Measurements from ENCODE around the gene PRR35.

Gene PRR35

GRCh38 chr16:515939-516226 is 44.3 kb upstream of the PRR35 start:
- no peaks in the 10 kb centered on the region for H3K27me3 ChIP-seq (ENCODE audit: insufficient read depth, low read depth)

GRCh38 chr16:516301-516700 is 43.9 kb upstream of the PRR35 start:
- Histone ChIP-seq H3K27ac (no peak overlapping the region), H3K36me3 (ENCODE audit: insufficient read depth) (no peaks in the 10 kb centered on the region), H3K4me1 (ENCODE audit: low read depth, poor library complexity, severe bottlenecking) (no peaks in the 10 kb centered on the region), H2AFZ (ENCODE audit: low read depth) (no peak overlapping the region), H3K4me3 (IDR thresholded peaks at IDR 0.05; ENCODE audit: insufficient read depth, low read depth, low read length) (no peak overlapping the region), H3K27me3 (ENCODE audit: insufficient read depth, low read depth) (no peaks in the 10 kb centered on the region), H3K79me2 (ENCODE audit: insufficient read depth, low read depth) (no peaks in the 10 kb centered on the region), H3K9ac (no peak overlapping the region), H3K4me2 (no peak overlapping the region), H4K20me1 (ENCODE audit: insufficient read depth) (no peaks in the 10 kb centered on the region)
- TF ChIP-seq, protein P1, sequence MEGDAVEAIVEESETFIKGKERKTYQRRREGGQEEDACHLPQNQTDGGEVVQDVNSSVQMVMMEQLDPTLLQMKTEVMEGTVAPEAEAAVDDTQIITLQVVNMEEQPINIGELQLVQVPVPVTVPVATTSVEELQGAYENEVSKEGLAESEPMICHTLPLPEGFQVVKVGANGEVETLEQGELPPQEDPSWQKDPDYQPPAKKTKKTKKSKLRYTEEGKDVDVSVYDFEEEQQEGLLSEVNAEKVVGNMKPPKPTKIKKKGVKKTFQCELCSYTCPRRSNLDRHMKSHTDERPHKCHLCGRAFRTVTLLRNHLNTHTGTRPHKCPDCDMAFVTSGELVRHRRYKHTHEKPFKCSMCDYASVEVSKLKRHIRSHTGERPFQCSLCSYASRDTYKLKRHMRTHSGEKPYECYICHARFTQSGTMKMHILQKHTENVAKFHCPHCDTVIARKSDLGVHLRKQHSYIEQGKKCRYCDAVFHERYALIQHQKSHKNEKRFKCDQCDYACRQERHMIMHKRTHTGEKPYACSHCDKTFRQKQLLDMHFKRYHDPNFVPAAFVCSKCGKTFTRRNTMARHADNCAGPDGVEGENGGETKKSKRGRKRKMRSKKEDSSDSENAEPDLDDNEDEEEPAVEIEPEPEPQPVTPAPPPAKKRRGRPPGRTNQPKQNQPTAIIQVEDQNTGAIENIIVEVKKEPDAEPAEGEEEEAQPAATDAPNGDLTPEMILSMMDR (conservative IDR thresholded peaks at IDR 0.05; ENCODE audit: low read depth, low read length) = no peak

More at GRCh38 chr16:515939-516226, 44.3 kb upstream of the PRR35 start:
- no peak overlapping the region for H3K4me2 ChIP-seq
- H3K36me3 ChIP-seq (ENCODE audit: insufficient read depth) = no peaks in the 10 kb centered on the region
- H3K4me3 ChIP-seq (IDR thresholded peaks at IDR 0.05; ENCODE audit: insufficient read depth, low read depth, low read length) = no peak overlapping the region
- no peak overlapping the region for H3K9ac ChIP-seq
- no peaks in the 10 kb centered on the region for H3K4me1 ChIP-seq (ENCODE audit: low read depth, poor library complexity, severe bottlenecking)
- no peaks in the 10 kb centered on the region for H4K20me1 ChIP-seq (ENCODE audit: insufficient read depth)
- H3K27ac ChIP-seq = no peak overlapping the region
- no peaks in the 10 kb centered on the region for H3K79me2 ChIP-seq (ENCODE audit: insufficient read depth, low read depth)
- TF ChIP-seq, protein P1 (conservative IDR thresholded peaks at IDR 0.05; ENCODE audit: low read depth, low read length) = no peak
- no peak overlapping the region for H2AFZ ChIP-seq (ENCODE audit: low read depth)

DNA sequence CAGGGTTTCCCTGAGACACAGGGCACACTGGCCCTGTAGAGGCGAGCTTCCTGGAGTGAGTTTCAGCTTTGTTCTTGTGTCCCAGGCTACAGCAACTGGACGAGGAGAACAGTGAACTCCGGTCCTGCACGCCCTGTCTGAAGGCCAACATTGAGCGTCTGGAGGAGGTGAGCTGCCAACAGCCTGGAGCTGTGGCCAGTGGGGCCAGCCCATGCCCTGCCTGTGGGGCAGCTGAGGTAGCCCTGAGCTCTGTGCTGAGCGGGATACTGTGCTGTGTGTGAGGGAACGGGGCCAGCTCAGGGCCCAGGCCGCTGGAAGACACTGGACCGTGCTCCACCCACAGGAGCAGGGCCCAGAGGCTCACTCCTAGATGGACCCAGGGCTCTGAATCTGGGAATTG is 41.3 kb upstream of the PRR35 start:
- Histone ChIP-seq H3K27me3 (ENCODE audit: insufficient read depth, low read depth) (no peaks in the 10 kb centered on the region), H3K4me1 (ENCODE audit: low read depth, poor library complexity, severe bottlenecking) (no peaks in the 10 kb centered on the region), H4K20me1 (ENCODE audit: insufficient read depth) (no peaks in the 10 kb centered on the region), H3K4me2 (no peak overlapping the region), H3K36me3 (ENCODE audit: insufficient read depth) (no peaks in the 10 kb centered on the region), H2AFZ (ENCODE audit: low read depth) (no peak overlapping the region), H3K27ac (no peak overlapping the region), H3K79me2 (ENCODE audit: insufficient read depth, low read depth) (no peaks in the 10 kb centered on the region), H3K4me3 (IDR thresholded peaks at IDR 0.05; ENCODE audit: insufficient read depth, low read depth, low read length) (no peak overlapping the region), H3K9ac (no peak overlapping the region)
- TF ChIP-seq, protein P1 (conservative IDR thresholded peaks at IDR 0.05; ENCODE audit: low read depth, low read length) = no peak

- H3K27ac ChIP-seq = no peak overlapping the region
- no peaks in the 10 kb centered on the region for H3K36me3 ChIP-seq (ENCODE audit: insufficient read depth)
- H3K27me3 ChIP-seq (ENCODE audit: insufficient read depth, low read depth) = no peaks in the 10 kb centered on the region
- no peaks in the 10 kb centered on the region for H4K20me1 ChIP-seq (ENCODE audit: insufficient read depth)
- H3K79me2 ChIP-seq (ENCODE audit: insufficient read depth, low read depth) = no peaks in the 10 kb centered on the region
- H3K9ac ChIP-seq = no peak overlapping the region
- TF ChIP-seq, protein P1 (conservative IDR thresholded peaks at IDR 0.05; ENCODE audit: low read depth, low read length) = no peak
- H3K4me1 ChIP-seq (ENCODE audit: low read depth, poor library complexity, severe bottlenecking) = no peaks in the 10 kb centered on the region
- no peak overlapping the region for H2AFZ ChIP-seq (ENCODE audit: low read depth)
- no peak overlapping the region for H3K4me2 ChIP-seq
- no peak overlapping the region for H3K4me3 ChIP-seq (IDR thresholded peaks at IDR 0.05; ENCODE audit: insufficient read depth, low read depth, low read length)
Measured at GRCh38 chr16:519425-519824, 40.8 kb upstream of the PRR35 start.
